Epithelial cell of esophagus (primary cell): Measurements from ENCODE around the gene PCDH1.
"Not testable (repeated sequence)": the region's sequence is repeated elsewhere in the genome, so short reads cannot be mapped to it uniquely, and the experiment has no call there.

Source experiments
- DNase-seq: peaks from one replicate; pipeline ENCODE4 v3.0.0; 2010; ENCODE audit warnings: low read depth
- H3K4me3 ChIP-seq: 2 replicates; pipeline ENCODE4 v1.5.1; 2011; ENCODE audit warnings: mild to moderate bottlenecking, low read length, control low read depth
- TF ChIP-seq, protein P1 (sequence below): IDR thresholded peaks from 2 replicates; pipeline ENCODE4 v1.5.1; 2011; ENCODE audit warnings: low read depth, mild to moderate bottlenecking, low read length, control low read depth, inconsistent platforms; ENCODE audit not compliant: insufficient read depth; ENCODE audit errors: missing control alignments

Gene PCDH1

DNA sequence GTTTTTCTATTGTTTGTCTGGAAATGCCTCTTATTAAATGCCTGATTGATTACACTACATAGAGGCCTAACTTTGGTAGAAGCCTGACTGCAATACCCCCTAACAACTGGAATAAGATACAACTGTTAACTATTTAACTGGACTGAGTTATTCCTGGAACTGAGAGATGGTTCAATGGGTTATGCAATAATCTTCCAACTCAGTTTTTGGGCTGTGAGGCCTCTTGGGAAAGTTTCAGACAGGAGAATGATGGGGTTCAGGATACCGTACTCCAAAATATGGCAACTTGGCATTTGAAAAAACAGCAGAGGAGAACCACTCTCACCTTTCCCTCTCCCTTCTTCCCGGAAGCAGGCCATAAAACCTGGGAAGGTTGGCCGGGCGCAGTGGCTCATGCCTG is 19.2 kb upstream of the PCDH1 start:
- H3K4me3 ChIP-seq = no peak overlapping the region
- DNase-seq = no peak
- TF ChIP-seq, protein P1, sequence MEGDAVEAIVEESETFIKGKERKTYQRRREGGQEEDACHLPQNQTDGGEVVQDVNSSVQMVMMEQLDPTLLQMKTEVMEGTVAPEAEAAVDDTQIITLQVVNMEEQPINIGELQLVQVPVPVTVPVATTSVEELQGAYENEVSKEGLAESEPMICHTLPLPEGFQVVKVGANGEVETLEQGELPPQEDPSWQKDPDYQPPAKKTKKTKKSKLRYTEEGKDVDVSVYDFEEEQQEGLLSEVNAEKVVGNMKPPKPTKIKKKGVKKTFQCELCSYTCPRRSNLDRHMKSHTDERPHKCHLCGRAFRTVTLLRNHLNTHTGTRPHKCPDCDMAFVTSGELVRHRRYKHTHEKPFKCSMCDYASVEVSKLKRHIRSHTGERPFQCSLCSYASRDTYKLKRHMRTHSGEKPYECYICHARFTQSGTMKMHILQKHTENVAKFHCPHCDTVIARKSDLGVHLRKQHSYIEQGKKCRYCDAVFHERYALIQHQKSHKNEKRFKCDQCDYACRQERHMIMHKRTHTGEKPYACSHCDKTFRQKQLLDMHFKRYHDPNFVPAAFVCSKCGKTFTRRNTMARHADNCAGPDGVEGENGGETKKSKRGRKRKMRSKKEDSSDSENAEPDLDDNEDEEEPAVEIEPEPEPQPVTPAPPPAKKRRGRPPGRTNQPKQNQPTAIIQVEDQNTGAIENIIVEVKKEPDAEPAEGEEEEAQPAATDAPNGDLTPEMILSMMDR = no peak

DNA sequence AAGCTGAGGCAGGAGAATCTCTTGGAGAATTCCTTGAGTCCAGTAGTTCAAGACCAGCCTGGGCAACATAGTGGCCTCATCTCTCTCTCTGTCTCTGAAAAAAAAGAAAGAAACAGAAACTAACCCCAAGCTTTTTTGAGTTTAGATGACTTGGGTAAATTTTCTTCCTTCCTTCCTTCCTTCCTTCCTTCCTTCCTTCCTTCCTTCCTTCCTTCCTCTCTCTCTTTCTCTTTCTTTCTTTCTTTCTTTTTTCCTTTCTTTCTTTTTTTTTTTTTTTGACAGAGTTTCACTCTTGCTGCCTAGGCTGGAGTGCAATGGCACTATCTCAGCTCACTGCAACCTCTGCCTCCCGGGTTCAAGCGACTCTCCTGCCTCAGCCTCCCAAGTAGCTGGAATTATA is 12.2 kb upstream of the PCDH1 start:
- not testable (repeated sequence) for DNase-seq

DNA sequence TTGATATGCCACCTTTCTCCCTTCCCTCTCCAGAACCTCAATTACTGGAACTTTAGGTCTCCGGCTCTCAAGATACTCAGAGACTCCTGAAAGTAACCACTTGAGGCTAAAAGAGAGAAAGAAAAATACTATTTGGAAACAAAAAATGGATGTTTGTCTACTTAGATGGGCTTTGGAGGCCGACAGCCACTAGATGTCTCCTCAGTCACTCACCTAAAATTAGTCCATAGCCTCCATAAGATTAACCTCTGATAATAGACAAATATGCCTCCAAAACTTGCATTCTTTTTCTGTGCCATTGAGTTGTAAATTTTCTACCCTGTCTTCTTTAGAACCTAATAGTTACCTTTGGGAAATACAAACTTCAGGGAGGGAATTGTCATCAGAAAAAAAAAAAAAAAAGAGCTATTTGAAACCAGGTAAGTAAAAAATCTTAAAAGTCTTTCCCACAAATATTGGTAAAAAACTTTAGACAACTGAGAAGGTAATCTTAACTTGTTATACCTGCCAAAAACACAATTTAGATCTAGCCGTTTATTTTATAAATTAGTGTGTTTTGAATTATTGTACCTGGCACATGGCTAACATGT is 11.2 kb upstream of the PCDH1 start:
- peak; percentile 42 for DNase-seq
- H3K4me3 ChIP-seq = no peak overlapping the region
- TF ChIP-seq, protein P1 = peak; percentile 63

More for the DNA sequence above, 12.2 kb upstream of the PCDH1 start:
- H3K4me3 ChIP-seq = not testable (repeated sequence)

DNA sequence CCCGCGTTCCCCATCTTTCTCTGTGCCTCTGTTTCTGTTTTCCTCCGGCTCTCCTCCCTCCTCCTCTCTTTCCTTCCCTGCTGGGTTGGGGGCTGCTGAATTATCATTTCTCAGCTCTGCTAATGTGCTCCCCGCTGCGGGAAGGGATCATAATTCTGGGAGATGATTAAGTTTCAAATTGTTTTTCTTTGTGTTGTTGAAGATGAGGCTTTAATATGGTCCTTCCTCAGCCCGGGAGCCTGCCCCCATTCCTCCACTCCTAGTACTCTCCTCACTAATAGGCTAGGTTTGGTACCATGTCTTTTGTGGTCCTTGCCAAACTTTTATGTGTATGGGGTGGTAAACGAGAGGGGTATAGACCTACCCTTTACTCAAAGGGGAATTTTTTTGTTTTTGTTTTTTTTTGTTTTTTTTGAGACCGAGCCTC is 5.7 kb upstream of the PCDH1 start:
- no peak for DNase-seq
- no peak overlapping the region for H3K4me3 ChIP-seq
- TF ChIP-seq, protein P1 = no peak

DNA sequence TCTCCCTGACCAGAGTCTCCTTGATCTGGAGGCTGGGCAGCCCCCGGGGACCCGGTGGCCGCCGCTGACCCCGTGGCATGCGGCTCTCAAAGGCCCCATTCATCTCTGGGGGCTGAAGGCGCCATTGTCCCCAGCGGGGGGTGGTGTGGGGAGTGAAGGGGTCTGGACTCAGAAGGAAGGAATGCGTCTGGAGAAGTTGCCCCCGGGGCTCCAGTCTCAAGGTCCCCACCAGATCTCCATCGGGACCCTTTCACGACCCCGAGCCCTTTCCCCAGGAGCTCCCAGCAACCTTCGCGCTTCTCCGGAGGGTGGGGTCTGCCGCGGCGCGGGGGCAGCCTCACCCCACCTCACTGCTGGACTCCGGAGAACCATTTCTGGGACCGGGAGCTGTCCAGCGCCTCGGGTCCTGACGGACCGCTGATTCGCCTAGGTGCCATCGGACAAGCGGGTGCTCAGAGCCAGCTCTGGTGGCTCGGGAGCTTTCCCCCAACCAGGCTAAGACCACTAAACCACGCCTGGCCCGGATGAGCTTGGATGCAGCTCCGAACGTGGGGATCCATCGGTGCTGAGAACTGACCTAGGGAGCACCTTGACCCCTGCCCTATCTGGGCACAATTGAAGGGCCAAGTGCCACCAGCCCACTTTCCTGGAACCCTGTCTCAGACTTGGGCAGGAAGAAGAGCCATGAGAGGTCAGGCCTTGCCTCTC is 5.1 kb upstream of the PCDH1 start:
- no peak overlapping the region for H3K4me3 ChIP-seq
- TF ChIP-seq, protein P1 = no peak
- peak; percentile 48 for DNase-seq

DNA sequence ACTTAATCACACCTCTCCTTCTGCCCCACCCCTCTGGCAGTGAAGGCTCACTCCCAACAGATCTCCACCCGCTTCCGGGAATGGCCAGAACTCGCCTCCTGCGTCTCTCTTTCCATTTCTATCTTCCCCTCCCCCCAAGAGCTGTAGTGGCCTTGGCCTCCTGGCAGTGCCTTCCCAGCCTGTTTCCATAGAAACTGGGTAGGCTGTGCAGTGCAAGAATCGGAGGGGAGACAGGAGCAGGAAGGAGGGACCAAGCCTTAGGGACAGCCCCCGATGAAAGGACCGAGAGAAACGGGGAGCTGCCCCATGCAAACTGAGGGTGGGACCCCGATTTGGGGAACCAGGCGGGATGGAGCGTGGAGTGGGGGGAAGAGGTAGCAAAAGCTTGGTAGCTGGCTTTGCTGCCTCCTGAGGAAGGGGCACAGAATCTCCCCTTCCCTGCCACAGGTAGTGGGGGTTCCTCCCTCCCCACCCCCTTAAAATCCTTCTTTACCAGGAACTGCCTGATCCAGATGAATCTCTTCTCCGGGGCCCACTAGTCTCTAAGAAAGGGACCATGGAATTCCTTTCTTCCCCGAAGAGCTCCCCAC is 4.5 kb upstream of the PCDH1 start:
- TF ChIP-seq, protein P1 = no peak
- no peak for DNase-seq
- H3K4me3 ChIP-seq = no peak overlapping the region

DNA sequence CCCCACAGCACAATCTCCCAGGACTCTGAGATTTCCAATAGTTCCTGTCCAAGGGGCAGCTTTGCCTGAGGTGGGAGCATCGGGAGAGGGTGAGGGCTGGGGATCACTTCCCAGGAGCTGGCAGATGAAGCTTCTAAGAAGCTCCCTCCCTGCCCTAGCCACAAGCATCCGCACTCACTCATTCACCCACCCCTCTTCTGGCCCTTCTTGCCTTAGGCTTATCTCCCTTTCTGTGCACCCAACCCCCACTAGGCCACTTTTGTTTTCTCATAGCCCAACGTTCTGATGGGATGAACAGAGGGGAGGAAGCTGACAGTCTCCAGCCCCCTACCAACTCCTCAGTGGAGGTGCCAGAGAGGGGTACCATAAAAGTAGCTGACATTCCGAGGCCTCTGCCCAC is 3.7 kb upstream of the PCDH1 start:
- H3K4me3 ChIP-seq = no peak overlapping the region
- DNase-seq = no peak
- TF ChIP-seq, protein P1 = no peak
